SIG-M5 treated with dmso at 0.1 percent for 504 hours (cell line): ENCODE results near the gene PAFAH1B2.
"Not testable (repeated sequence)": the region's sequence is repeated elsewhere in the genome, so short reads cannot be mapped to it uniquely, and the experiment has no call there.

Experiments used
- DNase-seq: peaks from one replicate; lab custom pipeline; 2025; ENCODE audit not compliant: unreplicated experiment; lab: John Stamatoyannopoulos, UW

The PAFAH1B2 gene

GRCh38 chr11:117127171-117127901 lies 16.8 kb upstream of the PAFAH1B2 start:
- no peak for DNase-seq

DNA sequence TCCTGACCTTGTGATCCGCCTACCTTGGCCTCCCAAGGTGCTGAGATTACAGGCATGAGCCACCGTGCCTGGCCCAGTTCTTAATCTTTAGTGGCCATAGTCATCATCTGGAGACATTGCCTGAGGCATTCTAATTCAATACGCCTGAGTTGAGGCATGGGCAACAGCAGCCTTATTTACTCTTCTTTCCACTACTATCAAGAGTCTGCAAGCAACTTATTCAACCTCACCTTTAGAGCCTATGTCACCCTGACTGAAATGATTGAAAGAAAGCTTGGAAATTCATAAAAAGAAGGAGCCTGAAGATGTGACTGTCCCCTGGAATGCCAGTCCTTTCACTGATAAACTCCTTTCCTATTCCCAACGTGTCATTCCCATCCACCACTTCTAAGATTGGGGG lies 15.8 kb upstream of the PAFAH1B2 start:
- no peak for DNase-seq

DNA sequence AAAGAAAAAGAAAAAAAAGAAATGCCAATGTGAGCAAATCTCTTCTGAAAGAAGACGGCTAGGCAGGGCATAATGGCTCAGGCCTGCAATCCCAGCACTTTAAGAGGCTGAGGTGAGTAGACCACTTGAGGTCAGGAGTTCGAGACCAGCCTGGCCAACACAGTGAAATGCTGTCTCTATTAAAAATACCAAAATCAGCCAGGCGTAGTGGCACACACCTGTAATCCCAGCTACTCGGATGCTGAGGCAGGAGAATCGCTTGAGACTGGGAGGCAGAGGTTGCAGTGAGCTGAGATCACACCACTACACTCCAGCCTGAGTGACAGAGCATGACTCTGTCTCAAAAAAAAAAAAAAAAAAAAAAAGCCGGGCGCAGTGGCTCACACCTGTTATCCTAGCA lies 13.7 kb upstream of the PAFAH1B2 start:
- not testable (repeated sequence) for DNase-seq

- no peak for DNase-seq
Measured at GRCh38 chr11:117130879-117131278, 13.2 kb upstream of the PAFAH1B2 start.

DNA sequence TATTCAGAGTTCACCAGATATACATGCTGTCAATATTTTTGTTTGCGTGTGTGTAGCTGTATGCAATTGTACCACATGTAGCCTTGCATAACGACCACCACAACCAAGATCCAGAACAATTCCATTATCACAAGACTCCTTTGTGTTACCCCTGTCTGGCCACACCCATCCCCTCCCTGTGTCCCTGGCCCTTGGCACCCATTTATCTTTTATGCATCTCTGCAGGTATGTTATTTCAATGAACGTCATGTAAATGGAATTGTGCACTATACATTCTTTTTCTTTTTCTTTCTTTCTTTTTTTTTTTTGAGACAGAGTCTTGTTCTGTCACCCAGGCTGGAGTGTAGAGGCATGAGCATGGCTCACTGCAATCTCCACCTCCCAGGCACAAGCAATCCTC lies 9.7 kb upstream of the PAFAH1B2 start:
- no peak for DNase-seq

GRCh38 chr11:117134979-117135378 lies 9.1 kb upstream of the PAFAH1B2 start:
- not testable (repeated sequence) for DNase-seq

DNA sequence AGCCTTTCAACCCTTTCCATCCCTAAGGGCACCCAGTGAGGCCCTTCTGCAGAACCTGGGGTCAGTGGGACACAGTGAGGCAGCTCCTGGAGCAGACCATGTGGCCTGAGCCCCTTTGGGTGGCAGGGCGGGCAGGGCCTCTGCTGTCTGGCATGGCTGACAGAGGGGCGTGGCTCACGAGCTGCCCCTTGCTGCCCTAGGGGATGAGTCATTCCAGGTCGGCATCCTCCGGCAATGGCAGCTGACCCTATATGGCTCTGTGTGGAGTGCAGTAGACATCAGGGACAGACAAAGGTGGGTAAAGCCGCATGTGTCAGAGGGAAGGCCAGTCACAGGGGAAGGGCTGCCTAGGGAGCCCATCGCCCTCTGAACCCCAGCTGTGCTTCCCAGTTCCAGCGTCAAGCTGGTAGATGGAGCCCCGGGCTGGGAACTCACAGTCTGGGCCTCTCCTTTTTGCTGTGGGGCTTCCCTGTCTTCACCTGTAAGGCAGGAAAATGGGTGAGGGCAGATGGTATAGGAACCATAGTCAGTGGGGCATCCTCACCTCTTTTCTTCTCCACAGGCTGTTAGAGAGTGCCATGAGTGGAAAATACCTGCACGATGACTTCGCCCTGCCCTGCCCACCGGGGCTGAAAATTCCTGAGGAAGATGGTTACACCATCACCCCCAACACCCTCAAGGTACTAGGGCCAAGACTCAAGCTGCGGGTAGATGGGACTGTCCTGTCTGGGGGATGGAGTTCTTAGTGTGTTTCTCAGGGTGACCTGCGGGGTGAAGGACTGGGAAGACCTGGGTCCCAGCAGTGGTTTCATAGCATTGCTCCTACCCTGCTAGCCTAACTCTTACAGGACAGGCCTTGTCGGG lies 6.6 kb upstream of the PAFAH1B2 start:
- not testable (repeated sequence) for DNase-seq

DNA sequence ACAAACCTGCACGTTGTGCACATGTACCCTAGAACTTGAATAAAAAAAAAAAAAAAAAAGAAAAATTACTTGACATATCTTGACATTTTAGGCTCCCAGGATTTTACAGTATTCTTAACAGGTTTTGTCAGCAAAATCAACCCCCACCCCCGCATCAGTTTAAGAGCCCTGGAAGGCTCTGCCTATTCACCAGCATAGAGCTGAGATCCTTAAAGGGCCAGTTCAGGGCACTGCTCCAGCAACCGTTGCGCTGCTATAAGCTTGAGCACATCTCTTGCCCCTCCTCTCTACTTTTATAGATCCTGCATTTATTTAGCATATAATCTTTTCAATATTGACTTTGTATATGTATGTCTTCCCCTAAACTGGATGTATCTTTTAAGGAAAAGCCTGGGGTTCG lies 697 bp upstream of the PAFAH1B2 start:
- peak; percentile 33 for DNase-seq

DNA sequence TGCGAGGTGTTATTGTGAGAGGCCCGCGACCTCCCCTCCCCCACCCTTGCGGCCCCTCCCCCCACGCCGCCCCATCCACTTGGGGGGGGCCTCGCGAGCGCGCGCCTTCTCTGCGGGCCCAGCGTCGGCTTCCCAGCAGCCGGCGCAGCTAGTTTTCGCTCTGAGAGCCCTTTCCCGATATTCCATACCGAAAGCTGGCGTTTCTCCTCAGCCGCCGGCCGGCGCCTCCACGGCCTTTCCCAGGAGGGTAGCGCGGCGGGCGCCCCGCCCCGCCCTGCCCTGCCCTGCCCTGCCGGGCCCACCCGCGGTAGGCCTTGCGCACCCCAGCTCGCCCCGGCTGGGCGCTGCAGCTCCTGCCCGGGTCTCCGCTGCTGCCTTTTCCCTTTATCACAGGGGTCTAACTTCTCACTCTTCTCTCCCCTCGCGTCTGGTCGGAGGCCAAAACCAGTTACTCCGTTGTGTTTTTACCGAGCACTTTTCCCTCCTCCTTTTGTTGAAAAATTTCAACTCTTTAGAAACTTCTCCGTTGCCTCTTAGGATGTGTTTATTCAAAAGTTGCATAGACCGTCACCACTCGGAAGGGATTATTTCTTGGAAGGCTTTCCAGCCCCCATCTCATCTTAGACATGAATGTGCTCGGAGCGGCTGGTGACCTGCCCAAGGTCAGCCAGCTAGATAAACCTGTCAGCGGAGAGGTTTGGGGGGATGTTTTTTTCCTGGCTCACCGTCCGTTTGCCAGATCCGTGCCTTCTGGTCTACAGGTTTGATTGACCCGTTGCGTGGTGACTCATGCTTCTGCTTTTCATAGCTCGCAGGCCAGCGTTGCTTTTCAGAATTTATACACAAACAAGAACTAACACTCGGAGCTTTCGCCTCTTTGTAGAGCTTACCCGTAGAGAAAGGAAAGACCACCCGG lies 648 bp downstream of the PAFAH1B2 start:
- peak; percentile 80 for DNase-seq

GRCh38 chr11:117145393-117145761 lies 1.3 kb downstream of the PAFAH1B2 start:
- DNase-seq = no peak

DNA sequence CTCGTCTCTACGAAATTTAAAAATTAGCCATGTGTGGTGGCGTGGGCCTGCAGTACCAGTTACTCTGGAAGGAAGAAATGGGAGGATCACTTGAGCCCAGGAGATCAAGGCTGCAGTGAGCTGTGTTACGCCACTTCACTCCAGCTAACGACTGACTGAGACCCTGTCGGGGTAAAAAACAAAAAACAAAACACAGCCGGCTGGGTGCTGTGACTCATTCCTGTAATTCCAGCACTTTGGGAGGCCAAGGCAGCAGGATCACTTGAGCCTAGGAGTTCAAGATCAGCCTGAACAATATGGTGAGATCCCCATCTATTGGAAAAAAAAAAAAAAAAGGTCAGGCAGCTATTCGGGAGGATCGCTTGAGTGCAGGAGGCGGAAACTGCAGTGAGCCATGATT lies 2.4 kb downstream of the PAFAH1B2 start:
- no peak for DNase-seq

DNA sequence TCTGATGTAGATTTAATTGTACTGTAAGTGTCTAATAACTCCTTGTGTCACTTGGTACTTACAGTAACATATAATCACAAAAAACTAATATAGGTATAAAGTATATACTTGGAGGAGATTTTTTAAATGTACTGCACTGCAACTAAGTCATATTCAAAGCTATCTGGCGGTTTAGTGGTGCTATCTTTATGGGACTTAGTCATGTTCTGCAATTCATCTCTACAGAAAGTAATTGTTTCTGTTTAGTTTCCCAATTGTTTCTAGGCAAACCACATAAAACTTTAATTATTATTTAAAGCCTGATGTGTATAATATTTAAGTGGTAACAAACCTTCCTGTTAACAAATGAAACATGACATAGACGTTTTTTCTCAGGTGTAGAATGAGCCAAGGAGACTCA lies 8.0 kb downstream of the PAFAH1B2 start:
- DNase-seq = no peak

GRCh38 chr11:117154468-117154867 lies 10.4 kb downstream of the PAFAH1B2 start:
- no peak for DNase-seq

GRCh38 chr11:117157507-117157906 lies 13.4 kb downstream of the PAFAH1B2 start:
- DNase-seq = no peak

DNA sequence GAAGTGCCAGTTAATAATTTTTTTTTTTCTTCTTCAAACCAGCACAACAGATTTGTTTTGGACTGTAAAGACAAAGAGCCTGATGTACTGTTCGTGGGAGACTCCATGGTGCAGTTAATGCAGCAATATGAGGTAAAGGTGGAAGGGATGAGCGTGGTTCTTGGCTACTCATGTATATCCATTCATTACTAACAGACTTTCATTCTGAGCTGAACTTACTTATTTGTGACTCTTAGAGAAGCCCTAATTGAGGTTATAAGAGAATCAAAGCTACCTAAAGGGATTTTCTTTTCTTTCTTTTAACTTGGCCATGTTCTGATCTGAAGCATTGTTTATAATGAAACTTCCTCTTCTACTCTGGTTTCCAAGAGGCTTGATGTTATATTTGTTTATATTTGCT lies 15.8 kb downstream of the PAFAH1B2 start:
- DNase-seq = no peak

GRCh38 chr11:117160826-117161225 lies 16.7 kb downstream of the PAFAH1B2 start:
- DNase-seq = no peak

DNA sequence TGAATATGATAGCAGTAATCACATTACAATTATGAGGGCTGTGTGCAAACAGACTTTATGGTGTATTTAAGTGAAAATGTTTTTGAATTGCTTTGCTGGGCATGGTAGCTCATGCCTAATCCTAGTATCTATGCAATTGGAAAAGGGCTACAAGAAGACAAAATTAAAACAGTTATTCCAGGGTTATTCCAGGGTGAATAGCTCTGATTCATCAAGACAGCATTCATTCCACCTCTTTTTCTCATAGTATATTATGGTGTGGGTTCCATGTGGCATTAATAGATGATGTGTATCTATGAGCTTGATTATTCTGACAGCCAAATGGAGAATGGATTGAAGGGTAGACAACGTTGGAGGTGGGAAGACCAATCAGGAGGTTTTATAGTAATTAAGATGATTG lies 22.4 kb downstream of the PAFAH1B2 start:
- DNase-seq = no peak

- no peak for DNase-seq
Measured at GRCh38 chr11:117169736-117170135, 25.6 kb downstream of the PAFAH1B2 start.

DNA sequence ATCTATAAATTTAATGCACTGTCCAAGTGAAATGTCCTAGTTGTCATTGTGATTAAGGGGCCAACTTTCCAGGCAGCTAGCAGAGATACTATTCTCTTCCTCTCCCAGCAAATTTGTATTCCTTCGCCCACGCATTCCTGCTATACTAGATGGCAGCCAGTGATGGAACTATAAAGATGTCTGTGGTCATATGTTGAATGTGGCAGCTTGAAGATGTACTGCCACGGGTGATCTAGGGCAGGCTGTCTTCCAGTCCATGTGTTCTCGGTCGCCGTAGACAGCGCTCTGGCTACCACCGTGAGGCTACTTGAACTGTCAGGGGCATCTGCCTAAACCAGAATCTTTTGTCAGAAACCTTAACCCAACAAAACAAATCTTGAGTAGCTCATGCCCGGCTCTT lies 26.1 kb downstream of the PAFAH1B2 start:
- DNase-seq = no peak

DNA sequence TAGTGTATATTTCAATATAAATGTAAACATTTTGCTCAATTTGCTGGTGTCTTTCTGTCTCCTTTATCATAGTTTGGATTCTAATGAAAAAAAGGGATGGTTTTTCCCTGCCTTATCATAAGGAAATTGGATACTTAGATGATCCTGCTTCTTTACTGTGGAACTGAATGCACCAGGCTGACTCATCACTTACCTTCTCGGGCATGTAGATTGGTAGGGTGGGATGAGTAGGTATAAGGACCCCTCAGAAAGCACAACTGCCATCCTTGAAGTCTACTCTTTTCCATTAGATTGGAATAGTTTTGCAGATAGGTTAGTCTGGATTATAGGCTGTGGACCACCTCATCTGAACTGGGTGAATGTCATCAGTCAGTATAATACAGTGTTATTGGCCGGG lies 26.9 kb downstream of the PAFAH1B2 start:
- DNase-seq = no peak

- DNase-seq = no peak
Measured at GRCh38 chr11:117171404-117172061, 27.4 kb downstream of the PAFAH1B2 start.
